GOT3 (cell line): Measurements from ENCODE around the gene CCNF.

ENCODE experiments used
- DNase-seq: peaks from one replicate; lab custom pipeline; 2025; ENCODE audit warnings: mixed read lengths; lab: John Stamatoyannopoulos, UW

Gene CCNF

GRCh38 chr16:2457267-2457666, 28.0 kb downstream of the CCNF start:
- no peak for DNase-seq

GRCh38 chr16:2457946-2458345, 28.7 kb downstream of the CCNF start:
- no peak for DNase-seq

- no peak for DNase-seq
Observed at GRCh38 chr16:2458887-2459646, 29.8 kb downstream of the CCNF start.

- peak; percentile 82 for DNase-seq
Observed at GRCh38 chr16:2459647-2460390, 30.6 kb downstream of the CCNF start, which contains the start of gene TEDC2. Gene TEDC2 (plus strand): TSS chr16:2460109. CDS start chr16:2460145, 36 bp downstream.

GRCh38 chr16:2460391-2460713, 31.1 kb downstream of the CCNF start:
- DNase-seq, result no peak

- DNase-seq, result no peak
Observed at GRCh38 chr16:2460916-2461315, 31.7 kb downstream of the CCNF start.

- no peak for DNase-seq
Observed at GRCh38 chr16:2462031-2462866, 33.0 kb downstream of the CCNF start.

GRCh38 chr16:2464333-2464732, 35.1 kb downstream of the CCNF start:
- DNase-seq, result no peak

GRCh38 chr16:2465653-2466415, 36.6 kb downstream of the CCNF start:
- no peak for DNase-seq

GRCh38 chr16:2466667-2467527, 37.6 kb downstream of the CCNF start:
- no peak for DNase-seq

GRCh38 chr16:2467528-2468232, 38.4 kb downstream of the CCNF start:
- DNase-seq, result no peak

GRCh38 chr16:2468233-2468724, 39.0 kb downstream of the CCNF start:
- DNase-seq, result no peak

- no peak for DNase-seq
Observed at GRCh38 chr16:2468725-2469398, 39.6 kb downstream of the CCNF start.

GRCh38 chr16:2469399-2470233, 40.4 kb downstream of the CCNF start:
- DNase-seq, result no peak

- no peak for DNase-seq
Observed at GRCh38 chr16:2470234-2470601, 41.0 kb downstream of the CCNF start.

GRCh38 chr16:2470603-2471015, 41.4 kb downstream of the CCNF start:
- no peak for DNase-seq

GRCh38 chr16:2471016-2471652, 41.9 kb downstream of the CCNF start, which contains the start of gene NTN3:
Gene NTN3 (plus strand): TSS chr16:2471297. CDS start chr16:2471702, 405 bp downstream.
- DNase-seq, result no peak
